GM12878 (cell line): Measurements from ENCODE around the gene DDX20. TPM values are rescaled to one million over a fixed set of nuclear protein-coding genes. Genes with fewer than 3 reads are reported as not detected.

Experiments used
- ATAC-seq: fragments of 200-7000 bp; cut with Tn5 transposase; 3 replicates; pipeline ENCODE4 v1.9.1; 2020; ENCODE audit warnings: mild to moderate bottlenecking, moderate library complexity
- BruUV-seq: library from RNA; stranded (reverse); fragments of 400-500 nt; replicated peaks from 2 replicates; lab custom pipeline; 2021; lab: Mats Ljungman, UMichigan
- CTCF ChIA-PET: fragments of 300-600 bp; sonication (Branson Sonifier 250); formaldehyde crosslinking; extraction: SDS; loops from one replicate; lab custom pipeline; 2021; ENCODE audit warnings: inconsistent platforms; lab: Yijun Ruan, JAX
- POLR2A ChIA-PET: fragments of 350-600 bp; formaldehyde crosslinking; extraction: SDS; loops from one replicate; lab custom pipeline; 2021; ENCODE audit warnings: inconsistent platforms; lab: Charles Lee
- RAD21 ChIA-PET: fragments of 300-600 bp; sonication (Branson Sonifier 250); formaldehyde crosslinking; loops from one replicate; lab custom pipeline; 2023; ENCODE audit warnings: antibody characterized with exemption; ENCODE audit not compliant: unreplicated experiment; lab: Charles Lee
- SMC1A ChIA-PET: fragments of 300-600 bp; sonication (Branson Sonifier 250); formaldehyde crosslinking; loops from one replicate; lab custom pipeline; 2023; ENCODE audit not compliant: unreplicated experiment, uncharacterized antibody; lab: Charles Lee
- DNase-seq: peaks from one replicate; pipeline ENCODE4 v3.0.0-alpha.2; 2011; ENCODE audit warnings: low read depth, low spot score
- FAIRE-seq: peaks from 3 replicates; lab custom pipeline; 2011; peaks lifted over from hg19 to GRCh38; lab: Jason Lieb, UNC
- H2AFZ ChIP-seq: 2 replicates; pipeline ENCODE4 v1.6.0; 2011; ENCODE audit warnings: low read depth, low read length, control low read depth; ENCODE audit not compliant: control insufficient read depth
- H3K27ac ChIP-seq: 2 replicates; pipeline ENCODE4 v1.5.1; 2011; ENCODE audit warnings: control low read depth; ENCODE audit not compliant: control insufficient read depth, insufficient read depth
- H3K27me3 ChIP-seq, 2 experiments: replicated peaks in 1 of 2; 2 replicates each; pipeline versions ENCODE4 v1.6.0 to v1.6.1; 2011; ENCODE audit warnings: low read length in 1 of 2; ENCODE audit not compliant: control insufficient read depth in 2 of 2, insufficient read depth in 2 of 2
- H3K36me3 ChIP-seq, 2 experiments: 2 replicates each; pipeline ENCODE4 v1.5.1; 2011; ENCODE audit warnings: low read length in 1 of 2; ENCODE audit not compliant: control insufficient read depth in 2 of 2, insufficient read depth in 2 of 2
- H3K4me1 ChIP-seq: 2 replicates; pipeline ENCODE4 v1.6.1; 2011; ENCODE audit warnings: mild to moderate bottlenecking, low read length, moderate library complexity, mixed read lengths; ENCODE audit not compliant: control insufficient read depth, insufficient read depth
- H3K4me2 ChIP-seq: 2 replicates; pipeline ENCODE4 v1.6.0; 2011; ENCODE audit warnings: control low read depth; ENCODE audit not compliant: control insufficient read depth, insufficient read depth
- H3K4me3 ChIP-seq: fragments of 200-600 bp; sonication (generic); 2 replicates; pipeline ENCODE4 v1.5.1; 2016
- H3K79me2 ChIP-seq: 2 replicates; pipeline ENCODE4 v1.6.0; 2011; ENCODE audit warnings: low read length; ENCODE audit not compliant: control insufficient read depth, insufficient read depth
- H3K9ac ChIP-seq: 2 replicates; pipeline ENCODE4 v1.8.0; 2011; ENCODE audit warnings: low read length, control low read depth, mixed read lengths; ENCODE audit not compliant: control insufficient read depth, insufficient read depth
- H3K9me3 ChIP-seq: replicated peaks from 3 replicates; pipeline ENCODE4 v1.5.1; 2011; ENCODE audit warnings: mild to moderate bottlenecking, low read length; ENCODE audit not compliant: control insufficient read depth, insufficient read depth
- H4K20me1 ChIP-seq: 2 replicates; pipeline ENCODE4 v1.6.0; 2011; ENCODE audit not compliant: control insufficient read depth, insufficient read depth
- BCLAF1 ChIP-seq: fragments of 450-650 bp; IDR thresholded peaks from 2 replicates; pipeline ENCODE4 v1.6.1; 2017; ENCODE audit warnings: antibody characterized with exemption, mild to moderate bottlenecking, moderate library complexity
- HDAC2 ChIP-seq: fragments of 200-600 bp; sonication (generic); IDR thresholded peaks from 2 replicates; pipeline ENCODE4 v1.6.1; 2017
- RFX5 ChIP-seq: IDR thresholded peaks from 2 replicates; pipeline ENCODE4 v1.6.1; 2011; ENCODE audit warnings: low read depth, low read length, improper control_type of control experiment
- SKIL ChIP-seq: fragments of 450-650 bp; IDR thresholded peaks from 2 replicates; pipeline ENCODE4 v1.6.1; 2017; ENCODE audit warnings: mild to moderate bottlenecking, low read depth, inconsistent platforms; ENCODE audit not compliant: poor library complexity, severe bottlenecking
- WGBS: methylation state at CpG from one replicate; pipeline ENCODE4 v1.1.6; 2016; ENCODE audit warnings: low lambda C conversion rate; ENCODE audit not compliant: insufficient replicate concordance, insufficient coverage; ENCODE audit errors: missing lambda C conversion rate; 5-methylcytosine and 5-hydroxymethylcytosine counted together
- in situ Hi-C: fragments of 300-500 bp; cut with MboI; formaldehyde crosslinking; loops from 9 replicates; pipeline ENCODE4 v1.14.3; 2018; ENCODE audit warnings: mixed read lengths
- intact Hi-C: fragments of 100-400 bp; cut with micrococcal nuclease; formaldehyde crosslinking; loops from one replicate; pipeline ENCODE4 v1.14.2; 2022; ENCODE audit not compliant: unreplicated experiment
- polyA plus RNA-seq, 11 experiments: library from polyadenylated mRNA; depleted of rRNA in 4 of 11; unstranded in 6 of 11; stranded (reverse) in 5 of 11; fragments of >200 nt; fragmentation: Nextera tagmentation in 4 of 11; fragmentation: Illumina TruSeq in 1 of 11; extraction: Ambion mirVana in 4 of 11; extraction: Trizol in 1 of 11; gene quantifications; 1 replicate in 1 of 11; 2 replicates in 10 of 11; pipeline versions ENCODE4 v1.2.1 to v1.2.3, GENCODE V29; 2011 to 2016; ENCODE audit warnings: inconsistent platforms in 2 of 11, missing spikeins in 2 of 11, low read depth in 1 of 11
- total RNA-seq, 4 experiments: library from RNA; depleted of rRNA in 3 of 4; stranded (reverse); fragments of >200 nt in 3 of 4; fragmentation: Illumina TruSeq in 1 of 4; extraction: Trizol in 1 of 4; gene quantifications; 2 replicates each; pipeline versions ENCODE4 v1.2.1 to v1.2.3, GENCODE V29; 2013 to 2021

The DDX20 gene
- total and polyA plus RNA-seq, 10 of the 15 experiments (the other 5 are each of a cell fraction or from before 2014, with no cell fraction given): 7.2 to 30.6 (median 25.1) TPM

DNA sequence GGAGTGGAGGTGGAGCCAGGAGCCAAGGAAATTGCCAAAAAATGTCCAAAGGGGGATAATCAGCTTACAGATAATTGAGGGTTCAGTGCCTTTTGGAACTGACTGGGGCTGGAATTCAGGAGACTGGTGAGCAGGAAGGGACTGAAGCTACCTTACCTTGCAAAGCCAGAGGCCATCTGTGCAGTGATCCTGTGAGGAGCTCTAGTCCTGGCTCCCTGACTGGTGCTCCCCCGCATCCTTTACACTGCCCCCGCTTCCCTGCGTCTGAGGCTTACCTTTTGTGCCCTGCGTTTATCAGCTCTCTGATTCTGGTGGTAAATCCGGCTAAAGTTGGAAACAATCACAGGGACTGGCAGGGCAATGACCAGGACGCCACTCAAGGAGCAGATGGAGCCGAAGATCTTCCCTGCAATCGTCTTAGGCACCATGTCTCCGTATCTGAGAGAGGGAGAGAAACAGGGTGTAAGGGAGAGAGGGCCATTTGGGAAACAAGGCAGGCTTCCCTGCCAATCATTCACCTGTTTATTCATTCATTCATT lies 31.0 kb downstream of the DDX20 start (continued):
- no peak for TF ChIP-seq SKIL

GRCh38 chr1:111789142-111789541 lies 33.4 kb downstream of the DDX20 start:
- Histone ChIP-seq H4K20me1 (no peaks in the 10 kb centered on the region), H2AFZ (no peak overlapping the region), H3K27me3 (peaks cover 0 to 3% of the 10 kb centered on the region in 2 experiments; a peak in 3 of 4 replicates), H3K4me1 (no peaks in the 10 kb centered on the region), H3K9me3 (no peaks in the 10 kb centered on the region), H3K4me2 (no peak overlapping the region)
- RAD21 ChIA-PET: no interaction called here
- SMC1A ChIA-PET: interaction anchor here (1.6 kb wide), 1 partner anchor 20 kb away, joined by 5 read pairs; no protein-coding TSS in a partner anchor
- no peak for ATAC-seq
- CTCF ChIA-PET: interaction anchor here (0.6 to 1.0 kb wide), 2 partner anchors 25 to 30 kb away, joined by 3 read pairs; no protein-coding TSS in a partner anchor
- intact Hi-C loops: loop anchor here (10.0 kb wide), 1 partner anchor 1184 kb away; the partner anchor contains the start of gene KCNA2
- POLR2A ChIA-PET: no interaction called here
- TF ChIP-seq HDAC2 (no peak), RFX5 (no peak), BCLAF1 (no peak)
- TF ChIP-seq, all 136 proteins: peak for 0
- no peak overlapping the region for H3K27ac ChIP-seq
- no peaks in the 10 kb centered on the region for H3K36me3 ChIP-seq
- no TSS peak for BruUV-seq
- in situ Hi-C loops: no loop called here
- FAIRE-seq (no peak), DNase-seq (no peak)
- WGBS: 17% methylated on average over 5 of the region's 5 CpGs
- H3K4me3 ChIP-seq: no peak overlapping the region
- H3K9ac ChIP-seq: no peak overlapping the region
- no peaks in the 10 kb centered on the region for H3K79me2 ChIP-seq
